Activated effector memory CD4-positive, alpha-beta T cell treated with anti-CD3 and anti-CD28 coated beads, Interleukin-2, amount 50 U/mL, for 16 hours (primary cell): ENCODE data around the gene OR6B2.

Experiments used
- DNase-seq: peaks from one replicate; pipeline ENCODE4 v3.0.0-alpha.2; 2020

Gene OR6B2

DNA sequence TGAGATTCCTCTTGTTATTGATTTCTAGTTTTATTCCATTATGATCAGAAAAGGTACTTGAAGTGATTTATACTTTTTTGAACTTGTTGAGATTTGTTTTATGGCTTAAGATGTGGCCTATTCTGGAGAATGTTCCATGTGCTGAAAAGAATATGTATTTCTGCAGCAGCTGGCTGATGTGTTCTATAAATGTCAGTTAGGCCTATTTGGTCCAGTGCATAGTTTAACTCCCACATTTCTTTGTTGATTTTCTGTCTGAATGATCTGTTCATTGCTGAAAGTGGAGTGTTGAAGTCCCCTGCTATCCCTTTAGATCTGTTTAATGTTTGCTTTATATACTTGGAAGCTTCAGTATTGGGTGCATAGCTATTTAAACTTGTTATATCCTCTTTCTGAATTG lies 7.1 kb upstream of the OR6B2 start:
- no peak for DNase-seq

DNA sequence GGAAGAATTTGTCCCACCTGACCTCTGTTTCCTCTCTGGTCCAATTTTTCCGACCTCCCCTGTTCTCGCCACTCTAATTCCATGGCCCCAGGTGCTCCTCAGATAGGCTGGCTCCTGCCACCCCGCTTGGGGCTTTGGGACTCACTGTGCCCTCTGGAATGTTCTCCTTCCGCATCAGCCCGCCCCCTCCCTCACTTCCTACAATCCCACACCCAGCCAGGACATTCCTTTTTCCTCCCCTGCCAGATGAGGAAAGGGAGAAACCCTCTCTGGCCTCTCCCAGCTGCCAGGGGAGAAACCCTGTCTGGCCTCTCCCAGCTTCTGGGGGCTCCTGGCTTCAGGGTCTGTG lies 3.1 kb upstream of the OR6B2 start:
- no peak for DNase-seq

DNA sequence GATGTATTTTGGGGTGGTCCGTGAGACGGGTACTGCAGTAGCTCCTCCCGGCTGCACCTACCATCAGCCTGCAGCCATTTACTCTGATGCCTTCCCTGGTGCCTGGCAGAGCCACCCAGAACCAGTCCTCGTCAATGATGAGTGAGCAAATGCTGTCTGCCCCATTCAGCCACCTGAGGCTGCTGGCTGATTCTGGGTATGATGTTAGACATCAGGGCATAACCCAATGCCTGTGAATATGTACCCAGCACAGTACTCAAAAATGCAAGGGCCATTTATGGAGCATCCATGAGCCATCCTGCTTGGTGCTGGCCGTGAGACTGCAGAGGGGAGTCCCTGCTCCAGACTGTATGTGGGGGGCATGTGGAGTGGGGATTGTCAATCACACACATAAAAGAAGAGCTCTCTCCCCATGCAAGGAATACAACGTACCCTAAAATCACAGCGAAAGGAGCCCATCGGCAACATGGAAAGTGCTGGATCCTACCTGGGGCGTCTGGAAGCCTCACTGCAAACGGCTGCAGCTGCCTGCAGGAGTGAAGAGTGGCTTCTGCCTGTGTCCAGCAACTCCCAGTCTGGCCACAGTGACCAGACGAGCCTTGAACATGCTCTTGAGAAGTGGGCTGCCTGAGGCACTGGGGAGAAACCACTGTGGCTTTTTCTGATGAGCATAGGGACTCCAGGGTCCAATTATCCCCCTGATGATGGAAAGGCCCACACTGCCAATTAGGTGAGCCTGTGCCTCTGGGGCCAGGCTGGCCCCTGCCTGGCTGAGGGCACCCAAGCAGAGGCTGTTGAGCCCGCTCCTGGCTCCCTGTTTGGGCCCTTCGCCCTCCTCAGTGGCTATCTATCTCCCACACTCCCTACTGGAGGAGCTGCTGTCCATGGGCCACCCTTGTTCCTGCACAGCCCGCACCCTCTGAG lies 2.4 kb upstream of the OR6B2 start:
- no peak for DNase-seq

DNA sequence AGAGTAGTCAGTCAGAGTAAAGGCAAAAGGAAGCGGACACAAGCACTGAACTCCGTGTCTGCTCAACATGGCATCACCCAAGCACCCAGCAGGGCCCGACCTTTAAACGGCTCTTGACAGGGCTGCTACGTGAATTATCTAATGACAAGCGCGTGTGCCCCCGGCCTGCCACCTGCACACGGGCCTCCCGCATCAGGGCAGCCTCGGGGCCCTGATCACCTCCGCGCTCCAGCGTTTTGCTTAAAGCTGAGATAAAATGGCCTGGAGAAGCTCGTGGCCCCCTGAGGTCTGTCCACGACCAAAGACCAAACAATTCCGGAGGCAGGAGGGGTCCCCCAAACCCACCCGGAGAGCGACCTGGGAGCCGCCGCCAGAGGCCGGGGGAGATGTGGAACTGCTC lies 5.5 kb downstream of the OR6B2 start:
- no peak for DNase-seq

DNA sequence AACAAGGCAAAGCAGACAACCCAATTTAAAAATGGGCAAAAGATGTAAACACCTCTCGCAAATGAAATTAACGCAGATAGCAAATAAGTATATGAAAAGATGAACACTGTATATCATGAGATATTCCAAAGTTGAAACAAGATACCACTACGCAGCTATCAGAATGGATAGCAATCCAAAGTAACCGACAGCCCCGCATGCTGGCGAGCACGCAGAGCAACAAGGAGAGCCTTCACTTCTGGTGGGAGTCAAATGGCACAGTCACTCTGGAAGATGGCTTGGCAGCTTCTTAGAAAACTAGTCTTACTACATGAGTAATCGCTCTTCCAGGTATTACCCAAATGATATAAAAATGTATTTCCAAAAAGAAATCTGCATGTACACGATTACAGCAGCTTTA lies 6.4 kb downstream of the OR6B2 start:
- DNase-seq: no peak

DNA sequence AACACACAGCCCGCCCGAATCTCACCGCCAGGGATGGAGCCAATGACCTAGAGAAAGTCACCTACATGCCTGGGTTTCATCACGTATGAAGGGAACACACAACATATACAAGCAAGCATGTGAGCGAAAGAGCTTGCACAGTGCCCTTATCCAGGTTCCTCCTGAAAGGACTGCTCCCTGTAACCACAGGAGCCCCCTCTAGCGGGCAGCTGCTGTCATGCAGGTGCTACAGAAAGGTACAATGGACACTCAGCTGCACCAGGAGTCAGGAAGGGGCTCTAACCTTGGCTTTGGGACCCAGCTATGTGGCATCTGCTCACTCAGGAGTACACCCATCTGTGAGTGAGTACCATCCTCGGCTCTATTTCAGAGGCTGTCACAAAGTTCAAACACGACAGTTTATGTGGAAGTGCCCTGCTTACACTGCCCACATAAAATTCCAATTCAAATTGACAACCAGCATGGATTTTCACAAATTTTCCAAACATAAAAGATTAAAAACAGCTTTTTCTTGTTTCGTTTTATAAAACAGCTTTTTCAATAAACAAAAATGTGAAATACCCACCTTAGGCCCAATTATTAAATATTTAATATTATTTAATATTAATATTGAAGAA lies 8.6 kb downstream of the OR6B2 start:
- DNase-seq: peak; percentile 88

- no peak for DNase-seq
Measured at GRCh38 chr2:240018071-240018750, 12.0 kb downstream of the OR6B2 start.

- no peak for DNase-seq
Measured at GRCh38 chr2:240014327-240014726, 15.9 kb downstream of the OR6B2 start.

DNA sequence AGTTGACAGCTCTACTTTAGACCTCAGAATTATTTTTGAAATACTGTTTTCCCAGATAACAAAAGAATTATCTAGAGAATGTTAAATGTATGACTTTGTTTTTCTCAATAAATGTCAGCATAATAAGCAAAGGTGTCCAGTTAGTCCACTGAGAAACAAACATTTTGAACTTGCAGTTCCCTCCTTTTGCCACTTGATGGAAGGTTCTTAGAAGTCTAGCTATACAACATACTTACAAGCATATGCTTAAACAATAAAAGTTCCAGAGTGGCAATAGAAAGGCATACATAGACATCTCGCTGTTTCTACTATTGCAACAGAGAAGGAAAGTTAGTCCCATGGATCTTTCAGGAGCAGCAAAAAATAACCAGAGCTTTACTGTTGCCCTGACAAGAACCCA lies 16.9 kb downstream of the OR6B2 start:
- no peak for DNase-seq

DNA sequence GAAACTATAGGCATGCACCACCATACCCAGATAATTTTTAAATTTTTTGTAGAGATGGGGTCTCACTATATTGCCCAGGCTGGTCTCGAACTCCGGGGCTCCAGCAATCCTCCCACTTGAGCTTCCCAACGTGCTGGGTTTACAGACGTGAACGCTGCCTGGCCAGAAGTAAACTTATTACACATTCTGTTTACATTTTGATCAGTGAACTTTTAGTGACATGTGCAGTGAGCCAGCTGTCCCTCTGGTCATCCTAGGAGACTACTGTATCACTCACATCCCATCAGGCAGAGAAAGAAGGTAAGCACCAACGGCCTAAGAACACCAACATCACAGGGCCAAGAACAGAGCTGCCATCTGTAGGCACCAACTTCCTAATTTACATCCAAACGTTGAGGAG lies 27.2 kb downstream of the OR6B2 start:
- DNase-seq: no peak

- DNase-seq: no peak
Measured at GRCh38 chr2:240000671-240001070, 29.6 kb downstream of the OR6B2 start.

DNA sequence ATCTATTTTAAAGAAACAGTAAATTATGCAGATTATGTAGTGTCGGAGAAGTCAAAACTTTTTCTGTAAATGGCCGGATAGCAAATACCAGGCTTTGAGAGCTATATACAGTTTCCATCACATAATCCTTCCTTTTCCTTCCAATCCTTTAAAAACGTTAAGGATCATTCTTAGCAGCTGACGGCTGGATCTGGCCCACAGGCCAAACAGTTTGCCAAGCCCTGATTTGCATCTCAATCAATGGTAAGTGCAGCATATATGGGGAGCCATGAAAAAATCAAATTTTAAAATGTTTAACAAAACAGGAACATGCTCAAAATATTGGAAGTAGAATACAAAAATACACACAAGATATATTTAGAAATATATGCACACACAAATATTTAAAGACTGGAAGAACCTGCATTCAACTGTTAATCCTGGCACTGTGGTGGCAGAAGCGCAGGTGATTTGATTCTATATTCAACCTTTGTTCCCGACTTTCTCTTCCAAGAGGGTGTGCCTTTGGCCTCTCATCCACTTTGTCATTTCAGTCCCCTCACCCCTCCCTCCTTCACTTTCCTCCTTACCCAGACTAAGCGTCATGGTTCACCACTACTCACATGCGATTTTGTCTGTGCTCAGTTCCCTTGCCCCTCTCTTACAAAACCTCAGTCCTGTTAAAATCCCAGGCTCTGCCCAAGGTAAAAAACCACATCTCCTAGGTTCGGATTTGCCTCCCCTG lies 32.4 kb downstream of the OR6B2 start:
- DNase-seq: no peak

- DNase-seq: no peak
Measured at GRCh38 chr2:239994086-239994485, 36.1 kb downstream of the OR6B2 start.

GRCh38 chr2:239993291-239993690 lies 36.9 kb downstream of the OR6B2 start:
- DNase-seq: no peak

GRCh38 chr2:239991689-239992314 lies 38.4 kb downstream of the OR6B2 start:
- no peak for DNase-seq

DNA sequence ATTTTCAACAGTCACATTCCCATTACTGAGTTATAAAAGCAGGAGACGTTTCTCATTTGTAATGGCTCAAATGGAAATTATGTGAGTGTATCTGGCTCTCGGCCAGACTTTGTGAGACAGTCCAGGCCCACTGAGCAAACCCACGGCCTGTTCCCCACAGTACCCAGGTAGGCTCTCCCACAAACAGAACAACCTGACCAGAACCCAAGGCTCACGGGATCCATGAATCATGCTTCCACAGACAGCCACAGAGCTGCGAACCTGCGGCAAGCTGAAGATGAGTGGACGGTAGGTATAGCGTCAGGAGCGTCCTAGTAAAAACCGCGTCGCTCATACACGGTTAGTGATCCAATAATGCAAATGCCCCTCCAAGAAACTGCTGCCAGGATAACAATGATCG lies 39.3 kb downstream of the OR6B2 start:
- no peak for DNase-seq

DNA sequence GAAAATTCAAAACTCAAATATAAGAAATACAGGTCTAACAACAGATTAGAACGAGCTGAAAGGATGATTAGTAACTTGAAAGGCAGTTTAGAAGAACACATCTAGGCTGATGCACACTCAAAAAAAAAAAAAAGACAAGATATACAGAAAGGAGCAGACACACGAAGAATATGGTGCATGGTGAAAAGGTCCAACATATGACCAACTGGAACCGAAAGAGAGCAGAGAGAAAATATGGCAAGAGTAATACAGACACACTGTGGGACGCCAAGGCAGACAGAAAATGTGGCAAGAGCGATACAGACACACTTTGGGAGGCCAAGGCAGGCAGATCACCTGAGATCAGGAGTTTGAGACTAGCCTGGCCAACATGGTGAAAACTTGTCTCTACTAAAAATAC lies 44.9 kb downstream of the OR6B2 start:
- no peak for DNase-seq

- no peak for DNase-seq
Measured at GRCh38 chr2:239984421-239985194, 45.6 kb downstream of the OR6B2 start.

- DNase-seq: no peak
Measured at GRCh38 chr2:239983004-239983778, 47.0 kb downstream of the OR6B2 start.
